T-cell (primary cell): ENCODE data around the gene TGFBR3. TPM values are rescaled to one million over a fixed set of nuclear protein-coding genes. Genes with fewer than 3 reads are reported as not detected.

Experiments
- ATAC-seq, 4 experiments: fragments of 200-7000 bp in 3 of 4; fragments of 150-1000 bp in 1 of 4; cut with Tn5 transposase; replicated peaks in 1 of 4; 1 replicate in 3 of 4; 2 replicates in 1 of 4; pipeline ENCODE4 v1.10.0; 2021; ENCODE audit warnings: moderate library complexity in 3 of 4, mild to moderate bottlenecking in 2 of 4, moderate number of reproducible peaks in 1 of 4
- CTCF ChIA-PET, 2 donors: fragments of 300-600 bp; sonication (Branson Sonifier 250); formaldehyde crosslinking; loops; one replicate each; lab custom pipeline; 2022; ENCODE audit warnings: antibody characterized with exemption in 2 of 2; lab: Charles Lee
- POLR2A ChIA-PET, 2 donors: fragments of 300-600 bp; sonication (Branson Sonifier 250); formaldehyde crosslinking; loops; one replicate each; lab custom pipeline; 2022; ENCODE audit warnings: antibody characterized with exemption in 2 of 2; lab: Charles Lee
- DNase-seq, 35 experiments: peaks; one replicate each; pipeline versions ENCODE4 v3.0.0 to v3.0.0-alpha.2; 2013 to 2023
- H3K27ac ChIP-seq: one replicate; pipeline ENCODE4 v1.5.1; 2013; ENCODE audit warnings: low read length
- H3K27me3 ChIP-seq, 2 experiments: replicated peaks in 1 of 2; 1 replicate in 1 of 2; 2 replicates in 1 of 2; pipeline versions ENCODE4 v1.6.1 to v1.7.0; 2013; ENCODE audit warnings: low read length in 1 of 2, mixed read lengths in 1 of 2; ENCODE audit not compliant: control insufficient read depth in 2 of 2, insufficient read depth in 2 of 2; ENCODE audit errors: extremely low read depth in 1 of 2
- H3K36me3 ChIP-seq, 2 donors: 1 replicate in 1 of 2; 2 replicates in 1 of 2; pipeline versions ENCODE4 v1.6.1 to v1.7.0; 2013; ENCODE audit warnings: low read length in 1 of 2; ENCODE audit not compliant: control insufficient read depth in 2 of 2, insufficient read depth in 1 of 2; ENCODE audit errors: extremely low read depth in 1 of 2
- H3K4me1 ChIP-seq, 2 experiments: 1 replicate in 1 of 2; 2 replicates in 1 of 2; pipeline versions ENCODE4 v1.6.1 to v1.7.0; 2013; ENCODE audit warnings: low read length in 2 of 2, mixed read lengths in 1 of 2; ENCODE audit not compliant: insufficient read depth in 2 of 2, control insufficient read depth in 1 of 2; ENCODE audit errors: extremely low read depth in 1 of 2
- H3K4me3 ChIP-seq, 2 donors: 1 replicate in 1 of 2; 2 replicates in 1 of 2; pipeline versions ENCODE4 v1.5.1 to v1.7.0; 2013; ENCODE audit warnings: mild to moderate bottlenecking in 2 of 2, low read length in 1 of 2, moderate library complexity in 1 of 2; ENCODE audit not compliant: control insufficient read depth in 1 of 2; ENCODE audit errors: extremely low read depth in 1 of 2
- H3K9me3 ChIP-seq: 2 replicates; pipeline ENCODE4 v1.7.0; 2013
- H3K27ac Mint-ChIP-seq, 2 donors: one replicate each; pipeline ENCODE4 v1.8.0; 2020 to 2021; ENCODE audit warnings: mild to moderate bottlenecking in 2 of 2, mixed read lengths in 2 of 2
- H3K27me3 Mint-ChIP-seq, 2 donors: one replicate each; pipeline ENCODE4 v1.8.0; 2021 to 2022; ENCODE audit warnings: mixed read lengths in 2 of 2
- H3K36me3 Mint-ChIP-seq: one replicate; pipeline ENCODE4 v1.8.0; 2021; ENCODE audit warnings: mixed read lengths
- H3K4me1 Mint-ChIP-seq, 3 donors: one replicate each; pipeline ENCODE4 v1.8.0; 2020 to 2022; ENCODE audit warnings: mixed read lengths in 3 of 3, mild to moderate bottlenecking in 1 of 3
- H3K4me3 Mint-ChIP-seq, 3 donors: one replicate each; pipeline ENCODE4 v1.8.0; 2020 to 2022; ENCODE audit warnings: mild to moderate bottlenecking in 3 of 3, mixed read lengths in 3 of 3, moderate library complexity in 3 of 3
- H3K9me3 Mint-ChIP-seq, 3 donors: one replicate each; pipeline ENCODE4 v1.8.0; 2020 to 2022; ENCODE audit warnings: mixed read lengths in 3 of 3
- WGBS: methylation state at CpG from one replicate; pipeline ENCODE4 v1.1.5; 2013; ENCODE audit warnings: missing lambda C conversion rate; ENCODE audit not compliant: insufficient coverage; 5-methylcytosine and 5-hydroxymethylcytosine counted together
- total RNA-seq, 35 experiments: library from RNA in 6 of 35; stranded (reverse) in 6 of 35; fragments of 120-200 nt in 1 of 35; gene quantifications; one replicate each; pipeline versions ENCODE4 v1.2.1 to v1.2.4 and lab custom pipeline; 2013 to 2026

The TGFBR3 gene
- total RNA-seq, 5 donors from 2014 or later (not counting 1 experiment from before 2014, with no cell fraction given): 17.5 to 65.4 (median 36.4) TPM

- DNase-seq: no peak
- H3K27me3 ChIP-seq: no peaks in the 10 kb centered on the region
- peak overlapping the region; percentile 9 for H3K27ac ChIP-seq
- Mint-ChIP-seq H3K4me1 (peaks cover 31 to 38% (median 38%) of the 10 kb centered on the region in 3 donors), H3K27me3 (no peaks in the 10 kb centered on the region), H3K9me3 (no peaks in the 10 kb centered on the region), H3K36me3 (peaks cover 57% of the 10 kb centered on the region), H3K27ac (peak overlapping the region; percentile 71 to 81), H3K4me3 (no peak overlapping the region)
- ChIA-PET POLR2A (no interaction called here), CTCF (interaction anchor here (0.6 to 0.7 kb wide), 3 partner anchors 132 to 1570 kb away, joined by 3 read pairs; no protein-coding TSS in a partner anchor)
- peaks cover 0 to 9% of the 10 kb centered on the region in 2 donors for H3K36me3 ChIP-seq
- peaks cover 18 to 19% of the 10 kb centered on the region in 2 experiments for H3K4me1 ChIP-seq
- H3K4me3 ChIP-seq: no peak overlapping the region
- WGBS: 63% methylated on average over 2 of the region's 4 CpGs
- no peaks in the 10 kb centered on the region for H3K9me3 ChIP-seq
- ATAC-seq: no peak
Measured at GRCh38 chr1:91699339-91699974, 186.5 kb downstream of the TGFBR3 start.

DNA sequence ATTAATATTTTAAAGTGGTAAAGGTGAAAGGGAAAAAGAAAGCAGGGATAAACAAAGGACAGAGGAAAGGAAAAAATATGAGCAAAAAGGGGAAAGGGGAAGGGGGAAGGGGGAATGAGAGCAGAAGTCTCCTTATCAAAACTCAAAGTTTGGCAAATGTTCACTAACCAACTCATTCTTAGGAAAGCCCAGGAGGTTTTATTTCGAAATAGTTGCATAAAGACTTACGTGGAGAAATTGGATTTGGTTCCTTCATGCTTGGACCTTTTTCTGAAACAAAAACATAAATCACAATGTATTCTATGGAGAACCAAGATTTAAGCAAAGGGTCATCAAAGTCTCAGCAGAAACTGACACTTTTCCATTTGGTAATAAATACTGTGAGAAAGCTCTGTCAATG lies 188.1 kb downstream of the TGFBR3 start:
- DNase-seq (no peak), ATAC-seq (no peak)
- ChIA-PET CTCF (interaction anchor here in 1 of 2 donors (0.6 to 0.7 kb wide), 2 partner anchors 160 to 228 kb away, joined by 3 to 4 read pairs; no protein-coding TSS in a partner anchor), POLR2A (no interaction called here)
- H3K27me3 Mint-ChIP-seq: no peaks in the 10 kb centered on the region
- H3K27ac Mint-ChIP-seq: peak overlapping the region; percentile 90 to 92
- WGBS: no CpG with 5 or more reads among the region's 2 CpGs
- peaks cover 18 to 19% of the 10 kb centered on the region in 2 experiments for H3K4me1 ChIP-seq
- H3K9me3 Mint-ChIP-seq: no peaks in the 10 kb centered on the region
- H3K4me1 Mint-ChIP-seq: peaks cover 31 to 38% (median 38%) of the 10 kb centered on the region in 3 donors
- H3K36me3 Mint-ChIP-seq: peaks cover 65% of the 10 kb centered on the region
- peak overlapping the region; percentile 38 to 62 (median 42) for H3K4me3 Mint-ChIP-seq
- peaks cover 0 to 19% of the 10 kb centered on the region in 2 donors for H3K36me3 ChIP-seq
- H3K27me3 ChIP-seq: no peaks in the 10 kb centered on the region
- H3K9me3 ChIP-seq: no peaks in the 10 kb centered on the region
- H3K27ac ChIP-seq: peak overlapping the region; percentile 51
- no peak overlapping the region for H3K4me3 ChIP-seq

DNA sequence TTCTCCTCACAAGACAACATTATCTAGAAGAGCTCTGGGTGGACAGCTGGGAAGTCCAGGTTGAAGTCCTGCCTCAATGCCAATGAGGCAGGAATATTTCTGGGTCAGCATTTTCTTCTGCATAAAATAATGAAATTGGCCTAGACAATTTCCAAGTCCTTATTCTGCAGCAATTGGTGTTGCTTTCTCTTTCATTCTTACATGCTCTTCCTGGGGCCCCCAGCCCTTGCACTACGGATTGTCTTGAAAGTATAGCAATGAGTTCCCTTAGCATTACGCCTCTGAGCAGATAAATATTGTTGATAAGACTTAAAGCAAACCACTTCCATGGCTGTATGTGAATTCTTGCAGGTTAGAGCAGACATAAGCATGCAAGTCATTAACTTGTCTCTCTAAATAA lies 188.5 kb downstream of the TGFBR3 start:
- Histone ChIP-seq H3K27me3 (no peaks in the 10 kb centered on the region), H3K4me1 (peaks cover 18 to 19% of the 10 kb centered on the region in 2 experiments), H3K4me3 (no peak overlapping the region), H3K27ac (peak overlapping the region; percentile 51), H3K9me3 (no peaks in the 10 kb centered on the region), H3K36me3 (peaks cover 0 to 23% of the 10 kb centered on the region in 2 donors)
- Mint-ChIP-seq H3K4me1 (peaks cover 31 to 38% (median 38%) of the 10 kb centered on the region in 3 donors), H3K27me3 (no peaks in the 10 kb centered on the region), H3K36me3 (peaks cover 70% of the 10 kb centered on the region), H3K4me3 (peak overlapping the region; percentile 38 to 62 (median 42)), H3K27ac (peak overlapping the region; percentile 90 to 92), H3K9me3 (no peaks in the 10 kb centered on the region)
- peak; percentile 77 to 99 (median 94) for ATAC-seq
- peak in 32 of 35 experiments; percentile 8 to 63 (median 42) for DNase-seq
- ChIA-PET POLR2A (no interaction called here), CTCF (interaction anchor here (0.5 to 0.6 kb wide), 2 partner anchors 161 to 1660 kb away, joined by 3 read pairs; no protein-coding TSS in a partner anchor)
- WGBS: no CpG with 5 or more reads among the region's 2 CpGs

DNA sequence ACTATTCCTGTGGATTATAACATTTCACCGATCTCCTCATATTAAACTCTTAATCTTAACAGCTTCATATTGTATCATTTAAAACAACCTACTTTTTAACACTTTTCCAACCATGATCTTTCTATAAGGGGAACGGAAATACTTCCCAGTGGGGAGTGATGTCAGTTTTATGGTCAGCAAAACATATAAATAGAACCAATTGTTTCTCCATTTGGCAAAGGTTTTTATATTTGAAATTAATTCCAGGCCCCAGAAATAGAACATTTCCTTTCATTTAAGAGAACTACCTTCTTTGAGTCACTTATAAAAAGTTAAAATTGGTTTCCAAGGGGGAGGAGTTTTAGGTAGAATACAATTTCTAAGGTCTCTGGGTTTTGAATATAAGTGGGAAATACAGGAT lies 189.6 kb downstream of the TGFBR3 start:
- ChIA-PET POLR2A (no interaction called here), CTCF (no interaction called here)
- no peaks in the 10 kb centered on the region for H3K9me3 Mint-ChIP-seq
- no peaks in the 10 kb centered on the region for H3K27me3 Mint-ChIP-seq
- DNase-seq (no peak), ATAC-seq (no peak)
- peaks cover 31 to 38% (median 38%) of the 10 kb centered on the region in 3 donors for H3K4me1 Mint-ChIP-seq
- WGBS: no CpG with 5 or more reads among the region's 2 CpGs
- Histone ChIP-seq H3K4me1 (peaks cover 18 to 19% of the 10 kb centered on the region in 2 experiments), H3K27ac (no peak overlapping the region), H3K9me3 (no peaks in the 10 kb centered on the region), H3K36me3 (peaks cover 0 to 28% of the 10 kb centered on the region in 2 donors), H3K4me3 (no peak overlapping the region), H3K27me3 (no peaks in the 10 kb centered on the region)
- H3K4me3 Mint-ChIP-seq: peak overlapping the region in 1 of 3 donors; percentile 62
- H3K27ac Mint-ChIP-seq: no peak overlapping the region
- peaks cover 67% of the 10 kb centered on the region for H3K36me3 Mint-ChIP-seq

DNA sequence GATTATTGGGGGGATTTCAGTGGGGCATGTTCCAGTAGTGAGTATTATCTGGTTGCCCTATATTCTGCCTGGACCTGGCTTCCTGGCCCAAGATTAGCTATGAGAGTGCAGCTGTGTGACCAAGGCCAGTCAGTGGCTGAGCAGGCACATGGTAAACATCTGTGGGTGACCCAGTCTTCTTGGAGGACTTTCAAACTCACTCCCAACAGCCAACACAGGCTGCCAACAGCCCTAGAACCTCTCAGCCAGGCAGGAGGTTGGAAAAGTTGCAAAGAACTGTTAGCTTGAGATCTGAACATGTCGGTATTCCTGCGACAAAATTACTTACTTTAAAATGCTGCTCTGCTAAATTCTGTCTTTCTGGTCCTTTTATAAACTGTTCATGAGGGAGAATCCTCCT lies 192.4 kb downstream of the TGFBR3 start:
- ATAC-seq: no peak
- Histone ChIP-seq H3K9me3 (no peaks in the 10 kb centered on the region), H3K4me3 (no peak overlapping the region), H3K27ac (no peak overlapping the region), H3K36me3 (peaks cover 0 to 31% of the 10 kb centered on the region in 2 donors), H3K27me3 (no peaks in the 10 kb centered on the region), H3K4me1 (peaks cover 12 to 18% of the 10 kb centered on the region in 2 experiments)
- peaks cover 68% of the 10 kb centered on the region for H3K36me3 Mint-ChIP-seq
- ChIA-PET CTCF (no interaction called here), POLR2A (no interaction called here)
- H3K9me3 Mint-ChIP-seq: no peaks in the 10 kb centered on the region
- peaks cover 18 to 31% (median 27%) of the 10 kb centered on the region in 3 donors for H3K4me1 Mint-ChIP-seq
- DNase-seq: no peak
- no peak overlapping the region for H3K4me3 Mint-ChIP-seq
- H3K27me3 Mint-ChIP-seq: no peaks in the 10 kb centered on the region
- no peak overlapping the region for H3K27ac Mint-ChIP-seq
- no CpG with 5 or more reads among the region's 2 CpGs for WGBS

DNA sequence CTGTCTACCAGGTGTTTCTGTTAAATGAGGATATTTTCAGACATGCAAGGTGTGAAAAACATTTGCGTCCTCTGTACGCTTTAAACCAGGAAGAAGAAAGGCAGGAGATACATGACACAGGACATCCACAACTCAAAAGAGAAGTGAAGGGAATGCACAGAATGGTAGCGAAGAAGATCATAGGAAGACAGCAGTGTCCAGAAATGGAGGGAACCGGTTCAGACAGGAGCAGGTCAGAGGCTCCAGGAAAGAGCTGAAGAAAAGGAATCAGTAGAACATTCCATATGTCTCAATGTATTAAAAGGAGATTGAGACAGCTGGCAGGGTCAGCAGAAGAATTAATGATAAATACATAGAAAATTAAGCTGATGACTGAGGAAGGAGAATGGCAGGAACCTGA lies 194.4 kb downstream of the TGFBR3 start:
- no peak overlapping the region for H3K27ac ChIP-seq
- WGBS: 100% methylated on average over 4 of the region's 4 CpGs

More for the DNA sequence above, 194.4 kb downstream of the TGFBR3 start:
- peaks cover 84% of the 10 kb centered on the region for H3K36me3 Mint-ChIP-seq
- peaks cover 2 to 23% (median 11%) of the 10 kb centered on the region in 3 donors for H3K4me1 Mint-ChIP-seq
- no peak overlapping the region for H3K27ac Mint-ChIP-seq
- Histone ChIP-seq H3K27me3 (no peaks in the 10 kb centered on the region), H3K4me3 (no peak overlapping the region), H3K36me3 (peaks cover 0 to 31% of the 10 kb centered on the region in 2 donors), H3K4me1 (peaks cover 2 to 3% of the 10 kb centered on the region in 2 experiments), H3K9me3 (no peaks in the 10 kb centered on the region)
- no peak for DNase-seq
- H3K27me3 Mint-ChIP-seq: no peaks in the 10 kb centered on the region
- ChIA-PET POLR2A (no interaction called here), CTCF (interaction anchor here in 1 of 2 donors (0.5 kb wide), 1 partner anchor 9 kb away, joined by 5 read pairs; no protein-coding TSS in a partner anchor)
- ATAC-seq: no peak
- no peaks in the 10 kb centered on the region for H3K9me3 Mint-ChIP-seq
- H3K4me3 Mint-ChIP-seq: no peak overlapping the region
